ENCODE data around the gene PACSIN3.

The PACSIN3 gene

DNA sequence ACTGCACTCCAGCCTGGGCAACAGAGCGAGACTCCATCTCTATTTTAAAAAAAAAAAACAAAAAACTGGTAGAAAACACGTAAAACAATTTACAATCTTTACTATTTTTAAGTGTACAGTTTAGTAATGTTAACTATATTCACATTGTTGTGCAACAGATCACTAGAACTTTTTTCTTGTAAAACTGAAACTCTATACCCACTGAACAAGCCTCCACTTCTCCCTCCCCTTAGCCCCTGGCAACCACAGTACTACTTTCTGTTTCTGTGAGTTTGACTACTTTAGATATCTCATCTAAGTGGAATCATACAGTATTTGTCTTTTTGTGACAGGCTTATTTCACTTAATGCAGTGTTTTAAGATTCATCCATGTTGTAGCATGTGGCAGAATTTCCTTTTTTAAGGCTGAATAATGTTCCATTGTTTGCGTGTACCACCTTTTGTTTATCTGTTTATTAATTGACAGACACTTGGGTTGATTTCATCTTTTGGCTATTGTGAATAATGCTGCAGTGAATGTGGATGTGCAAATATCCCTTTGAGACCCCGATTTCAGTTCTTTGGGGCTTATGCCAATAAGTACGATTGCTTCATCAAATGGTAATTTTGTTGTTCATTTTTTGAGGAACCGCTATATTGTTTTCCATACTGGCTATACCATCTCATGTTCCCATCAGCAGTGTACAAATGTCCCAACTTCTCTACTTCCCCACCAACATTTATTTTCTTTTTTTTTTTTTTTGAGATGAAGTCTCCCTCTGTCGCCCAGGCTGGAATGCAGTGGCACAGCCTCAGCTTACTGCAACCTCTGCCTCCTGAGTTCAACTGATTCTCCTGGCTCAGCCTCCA, 39.5 kb upstream of the PACSIN3 start:
- no peak for DNase-seq (ENCODE audit: low read depth)
- TF ChIP-seq, protein P1, sequence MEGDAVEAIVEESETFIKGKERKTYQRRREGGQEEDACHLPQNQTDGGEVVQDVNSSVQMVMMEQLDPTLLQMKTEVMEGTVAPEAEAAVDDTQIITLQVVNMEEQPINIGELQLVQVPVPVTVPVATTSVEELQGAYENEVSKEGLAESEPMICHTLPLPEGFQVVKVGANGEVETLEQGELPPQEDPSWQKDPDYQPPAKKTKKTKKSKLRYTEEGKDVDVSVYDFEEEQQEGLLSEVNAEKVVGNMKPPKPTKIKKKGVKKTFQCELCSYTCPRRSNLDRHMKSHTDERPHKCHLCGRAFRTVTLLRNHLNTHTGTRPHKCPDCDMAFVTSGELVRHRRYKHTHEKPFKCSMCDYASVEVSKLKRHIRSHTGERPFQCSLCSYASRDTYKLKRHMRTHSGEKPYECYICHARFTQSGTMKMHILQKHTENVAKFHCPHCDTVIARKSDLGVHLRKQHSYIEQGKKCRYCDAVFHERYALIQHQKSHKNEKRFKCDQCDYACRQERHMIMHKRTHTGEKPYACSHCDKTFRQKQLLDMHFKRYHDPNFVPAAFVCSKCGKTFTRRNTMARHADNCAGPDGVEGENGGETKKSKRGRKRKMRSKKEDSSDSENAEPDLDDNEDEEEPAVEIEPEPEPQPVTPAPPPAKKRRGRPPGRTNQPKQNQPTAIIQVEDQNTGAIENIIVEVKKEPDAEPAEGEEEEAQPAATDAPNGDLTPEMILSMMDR (IDR thresholded peaks at IDR 0.05; ENCODE audit: insufficient read depth, low read depth, low read length, missing control alignments): no peak
- H3K4me3 ChIP-seq (ENCODE audit: low read length): no peak overlapping the region

- no peak for DNase-seq (ENCODE audit: low read depth)
- H3K4me3 ChIP-seq (ENCODE audit: low read length): no peak overlapping the region
- TF ChIP-seq, protein P1 (IDR thresholded peaks at IDR 0.05; ENCODE audit: insufficient read depth, low read depth, low read length, missing control alignments): no peak
Observed at GRCh38 chr11:47222696-47223095, 36.5 kb upstream of the PACSIN3 start.

- peak; percentile 80 for DNase-seq (ENCODE audit: low read depth)
- H3K4me3 ChIP-seq (ENCODE audit: low read length): no peak overlapping the region
- TF ChIP-seq, protein P1 (IDR thresholded peaks at IDR 0.05; ENCODE audit: insufficient read depth, low read depth, low read length, missing control alignments): no peak
Observed at GRCh38 chr11:47220401-47220821, 34.2 kb upstream of the PACSIN3 start.

DNA sequence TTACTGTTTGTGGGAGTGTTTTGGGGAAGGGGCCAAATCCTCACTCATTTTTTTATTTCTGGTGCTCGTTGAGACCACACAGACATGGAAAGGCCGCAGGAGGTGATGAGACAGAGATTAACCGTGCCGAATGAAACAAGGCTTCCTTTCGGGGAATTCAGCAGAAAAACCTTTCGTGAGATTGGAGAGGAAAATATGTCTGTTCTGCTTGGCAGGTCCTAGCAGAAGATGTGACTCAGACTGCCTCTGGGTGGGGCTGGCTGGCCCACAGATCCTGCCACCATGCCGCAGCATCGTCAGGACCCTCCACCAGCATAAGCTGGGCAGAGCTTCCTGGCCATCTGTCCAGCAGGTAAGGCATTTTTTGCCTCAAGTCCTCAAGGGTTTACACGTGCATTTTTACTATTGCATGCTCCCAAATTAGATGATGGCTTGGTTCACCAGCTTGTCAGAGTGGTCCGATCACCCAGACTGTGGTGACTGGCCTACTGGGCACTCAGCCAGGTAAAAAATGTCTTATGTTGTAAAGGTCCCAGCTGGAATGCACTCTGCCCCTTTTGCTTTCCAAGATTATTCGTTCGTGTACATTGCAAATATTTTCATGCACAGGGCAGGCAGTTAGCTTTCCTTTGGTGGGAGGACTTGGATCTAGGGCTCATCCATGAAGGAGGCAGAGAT, 30.0 kb upstream of the PACSIN3 start:
- peak; percentile 80 for DNase-seq (ENCODE audit: low read depth)
- H3K4me3 ChIP-seq (ENCODE audit: low read length): peak overlapping the region; percentile 80
- TF ChIP-seq, protein P1 (IDR thresholded peaks at IDR 0.05; ENCODE audit: insufficient read depth, low read depth, low read length, missing control alignments): no peak

DNA sequence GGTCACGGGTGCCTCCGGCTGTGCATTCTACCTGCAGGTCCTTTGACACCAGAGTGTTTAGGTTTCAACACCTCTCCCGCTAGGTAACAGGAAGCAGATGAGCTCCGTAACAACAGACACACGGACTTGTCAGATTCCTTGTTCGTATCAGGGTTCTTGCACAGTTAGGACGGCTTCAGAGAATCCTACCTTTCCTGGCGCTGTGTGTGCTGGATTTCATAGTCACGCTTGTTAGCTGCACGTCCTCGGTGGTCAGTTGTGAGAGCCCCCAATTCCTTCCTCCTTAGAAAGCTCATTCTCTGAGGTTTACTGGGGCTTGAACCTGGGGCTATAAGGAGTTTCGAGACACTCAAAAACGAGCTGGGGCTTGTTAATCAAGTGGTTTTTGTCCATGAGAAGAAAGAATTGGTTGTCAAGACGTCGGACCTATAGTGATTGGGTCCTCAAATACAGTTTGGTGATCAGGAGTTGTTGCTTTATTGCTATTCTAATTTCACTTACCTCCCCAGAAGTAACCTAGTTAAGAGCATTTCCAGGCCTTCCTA, 29.2 kb upstream of the PACSIN3 start:
- TF ChIP-seq, protein P1 (IDR thresholded peaks at IDR 0.05; ENCODE audit: insufficient read depth, low read depth, low read length, missing control alignments): no peak
- H3K4me3 ChIP-seq (ENCODE audit: low read length): peak overlapping the region; percentile 80
- DNase-seq (ENCODE audit: low read depth): peak; percentile 82

DNA sequence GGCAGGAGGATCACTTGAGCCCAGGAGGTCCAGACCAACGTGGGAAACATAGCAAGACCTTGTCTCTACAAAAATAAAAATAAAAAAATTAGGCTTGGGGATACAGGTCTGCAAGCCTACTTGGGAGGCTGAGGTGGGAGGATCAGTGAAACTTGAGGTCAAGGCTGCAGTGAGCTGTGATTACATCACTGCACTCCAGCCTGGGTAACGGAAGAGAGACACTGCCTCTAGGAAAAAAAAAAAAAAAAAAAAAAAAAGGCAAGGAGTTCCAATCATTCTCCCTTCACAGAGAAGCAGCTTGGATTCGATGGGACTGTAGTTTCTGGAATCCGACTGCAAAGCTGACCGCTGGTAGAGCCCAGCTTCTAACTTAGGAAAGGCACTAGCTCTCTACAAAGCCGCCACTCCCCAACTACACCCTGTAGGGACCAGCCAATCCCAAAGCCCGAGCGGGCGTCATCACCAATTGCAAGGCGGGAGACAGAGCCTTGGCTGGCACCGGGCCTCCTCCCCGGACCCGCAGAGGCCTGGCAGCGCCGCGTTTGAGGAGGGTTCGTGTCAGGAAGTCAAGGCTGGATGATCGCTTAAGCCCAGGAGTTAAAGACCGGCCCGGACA, 27.8 kb upstream of the PACSIN3 start:
- peak; percentile 93 for DNase-seq (ENCODE audit: low read depth)
- TF ChIP-seq, protein P1 (IDR thresholded peaks at IDR 0.05; ENCODE audit: insufficient read depth, low read depth, low read length, missing control alignments): no peak
- H3K4me3 ChIP-seq (ENCODE audit: low read length): peak overlapping the region; percentile 80
